HEK293T (cell line): Measurements from ENCODE around the gene CNTD1.

Source experiments
- ARNT ChIP-seq: fragments of 450-650 bp; IDR thresholded peaks from 2 replicates; pipeline ENCODE4 v1.6.1; 2017; ENCODE audit warnings: mild to moderate bottlenecking
- BHLHE40 ChIP-seq: fragments of 450-650 bp; IDR thresholded peaks from 2 replicates; pipeline ENCODE4 v1.6.1; 2016; ENCODE audit warnings: mild to moderate bottlenecking, moderate library complexity, borderline replicate concordance
- FOXM1 ChIP-seq: fragments of 450-650 bp; IDR thresholded peaks from 2 replicates; pipeline ENCODE4 v1.6.1; 2017; ENCODE audit warnings: mild to moderate bottlenecking, borderline replicate concordance
- NFRKB ChIP-seq: fragments of 450-650 bp; IDR thresholded peaks from 2 replicates; pipeline ENCODE4 v1.6.1; 2016; ENCODE audit warnings: mild to moderate bottlenecking, moderate library complexity
- PKNOX1 ChIP-seq: fragments of 450-650 bp; IDR thresholded peaks from 2 replicates; pipeline ENCODE4 v1.6.1; 2016
- SP1 ChIP-seq: fragments of 450-650 bp; IDR thresholded peaks from 2 replicates; pipeline ENCODE4 v1.6.1; 2017
- SUZ12 ChIP-seq: fragments of 450-650 bp; IDR thresholded peaks from 2 replicates; pipeline ENCODE4 v1.6.1; 2016; ENCODE audit warnings: mild to moderate bottlenecking

GRCh38 chr17:42832213-42832933 is 33.7 kb downstream of the CNTD1 start:
- no peak for TF ChIP-seq PKNOX1
- TF ChIP-seq NFRKB = no peak
- TF ChIP-seq SP1 = no peak
- no peak for TF ChIP-seq BHLHE40
- TF ChIP-seq SUZ12 = no peak
- no peak for TF ChIP-seq ARNT
- no peak for TF ChIP-seq FOXM1
